Stimulated activated CD8-positive, alpha-beta memory T cell treated with anti-CD3 and anti-CD28 coated beads, Interleukin-12 subunit alpha, Interleukin-12 subunit beta, amount 100 ng/mL, for 24 hours (primary cell): Measurements from ENCODE around the gene MBTPS2.
A peak's percentile ranks its signal among the peaks of the same experiment; 100 is the strongest.
"Not testable (repeated sequence)": the region's sequence is repeated elsewhere in the genome, so short reads cannot be mapped to it uniquely, and the experiment has no call there.

ENCODE experiments used
- DNase-seq: peaks from one replicate; pipeline ENCODE4 v3.0.0-alpha.2; 2020; ENCODE audit errors: extremely low read depth

The MBTPS2 gene

DNA sequence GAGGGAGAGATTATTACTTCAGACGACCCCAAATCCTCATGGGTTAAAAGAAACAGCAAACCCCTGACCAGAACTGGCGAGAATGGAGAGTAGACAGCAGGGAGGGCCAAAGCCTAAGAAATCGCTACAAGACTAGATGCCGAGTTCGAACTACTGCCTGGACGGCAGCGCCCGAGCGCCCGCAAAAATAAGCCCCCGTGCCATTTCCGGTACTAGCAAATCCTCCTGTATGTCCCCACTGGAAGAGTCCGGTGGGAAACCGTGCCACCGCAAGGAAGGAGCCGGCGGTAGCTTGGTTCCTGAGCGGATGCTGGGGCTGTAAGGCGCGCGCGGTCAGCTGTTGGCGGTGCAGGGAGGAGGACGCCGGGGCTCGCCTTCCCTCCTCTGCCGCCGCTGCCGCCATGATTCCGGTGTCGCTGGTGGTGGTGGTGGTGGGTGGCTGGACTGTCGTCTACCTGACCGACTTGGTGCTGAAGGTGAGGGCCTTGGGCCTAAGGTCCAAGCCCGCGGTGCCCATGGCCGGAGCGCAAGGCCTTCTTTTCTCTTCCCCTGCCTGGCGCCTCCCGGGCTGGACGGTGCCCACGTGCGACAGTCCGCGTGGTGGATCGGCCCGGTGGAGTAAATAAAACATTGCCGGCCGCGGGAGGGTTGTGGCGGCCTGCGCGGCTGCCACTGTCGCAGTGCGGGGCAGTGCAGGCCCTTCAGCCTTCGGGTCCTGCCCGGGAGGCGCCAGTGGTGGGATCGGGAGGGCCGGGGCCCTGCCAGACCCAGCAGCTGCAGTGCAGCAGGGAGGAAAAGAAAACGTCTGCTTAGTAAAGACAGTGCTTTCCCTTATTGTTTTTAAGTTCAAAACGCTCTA, at the start of gene MBTPS2:
MBTPS2 (plus strand) TSS at position 284 of the 859 bp plus-strand sequence; CDS start at position 402, 118 bp downstream.
- DNase-seq, result peak; percentile 31

DNA sequence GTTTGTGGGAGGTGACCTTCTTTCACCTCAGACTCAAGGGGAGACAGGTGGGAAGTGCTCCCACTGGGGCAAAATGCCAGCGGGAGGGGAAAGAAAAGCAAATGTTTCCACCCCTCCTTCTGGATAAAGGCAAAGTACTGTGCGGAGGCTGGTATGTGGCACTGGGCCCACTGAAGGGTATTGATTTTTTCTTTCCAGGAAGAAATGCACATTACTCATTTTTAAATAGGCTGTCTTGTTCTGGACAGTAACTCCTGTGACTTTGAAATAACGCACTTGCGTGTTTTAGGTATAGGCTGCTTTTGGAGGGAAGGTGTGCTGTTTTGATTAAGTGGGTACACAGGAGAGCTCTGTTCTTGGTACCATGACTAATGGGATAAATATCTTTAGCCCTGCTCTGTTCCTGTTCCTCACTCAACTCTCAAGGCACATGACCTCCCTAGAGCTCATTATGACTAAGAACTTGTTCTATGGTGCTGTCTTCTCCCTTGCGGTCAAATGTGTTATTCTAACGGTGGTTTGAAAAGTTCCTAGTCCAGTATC, 40.7 kb upstream of the MBTPS2 start:
- no peak for DNase-seq

DNA sequence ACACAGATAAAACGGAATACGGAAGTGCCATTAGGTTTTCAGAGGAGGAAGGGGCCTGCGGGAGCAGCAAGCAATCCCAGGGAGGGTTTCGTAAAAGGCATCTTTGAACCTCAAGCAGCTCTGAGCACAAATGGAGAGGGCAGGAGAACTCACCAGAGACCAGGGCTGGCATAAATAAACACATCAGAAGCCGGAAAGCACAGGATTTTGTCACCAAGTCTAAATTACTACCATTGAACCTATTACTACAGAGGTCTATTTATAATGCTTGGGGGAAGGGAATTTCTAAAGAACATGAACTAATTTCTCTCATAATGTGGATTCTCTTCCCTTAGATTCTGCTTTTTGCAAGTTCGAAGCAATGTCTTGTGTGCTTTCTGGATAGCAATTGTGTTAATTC, 39.6 kb upstream of the MBTPS2 start:
- DNase-seq, result no peak

DNA sequence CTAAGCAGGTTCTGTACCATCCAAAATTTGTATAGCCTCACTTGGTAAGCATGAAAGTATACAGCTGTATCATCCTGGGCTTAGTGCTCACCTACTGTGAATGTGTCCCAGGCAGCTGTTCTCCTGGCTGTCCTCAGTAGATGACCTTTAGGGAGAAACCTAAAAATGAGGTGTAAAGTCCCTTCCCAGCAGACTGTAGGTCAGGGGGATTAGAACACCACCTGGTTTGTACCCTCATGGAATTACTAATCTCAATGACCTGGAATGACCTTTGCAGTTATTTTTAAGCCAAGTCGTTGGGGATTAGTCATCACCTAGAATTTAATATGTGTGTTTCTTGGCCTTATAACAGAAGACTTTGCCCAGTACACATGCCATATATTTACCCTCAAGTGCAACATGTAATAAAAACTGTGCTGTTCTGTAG, 39.1 kb upstream of the MBTPS2 start:
- no peak for DNase-seq

DNA sequence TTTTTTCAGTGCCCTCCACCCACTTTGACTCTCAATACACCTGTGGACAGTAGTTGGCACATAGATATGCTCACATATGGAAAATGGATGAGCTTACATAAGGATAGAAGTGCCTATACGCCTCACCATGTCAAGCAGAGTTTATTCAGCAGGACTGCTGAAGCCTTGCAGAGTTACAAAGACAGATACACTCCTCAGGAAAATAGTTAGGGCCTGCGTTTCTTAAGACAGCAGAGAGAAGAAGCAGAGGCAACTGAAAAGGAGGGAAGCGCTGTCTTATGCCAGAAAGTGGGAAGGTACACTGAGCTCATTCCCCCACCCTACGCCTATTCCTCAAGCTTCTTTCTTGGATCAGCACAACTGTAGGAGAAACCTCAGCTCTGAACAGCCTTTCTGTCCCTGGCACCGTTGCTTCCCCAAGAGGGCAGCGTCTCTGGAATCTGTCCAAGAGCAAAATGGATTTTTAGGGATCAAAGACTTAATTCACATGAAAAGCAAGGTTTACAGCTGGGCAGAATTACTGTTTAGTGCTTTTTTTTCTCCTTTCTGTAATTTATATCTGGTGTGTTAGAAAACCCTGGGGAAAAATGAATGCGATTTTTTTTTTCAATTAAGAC, 37.3 kb upstream of the MBTPS2 start:
- no peak for DNase-seq

DNA sequence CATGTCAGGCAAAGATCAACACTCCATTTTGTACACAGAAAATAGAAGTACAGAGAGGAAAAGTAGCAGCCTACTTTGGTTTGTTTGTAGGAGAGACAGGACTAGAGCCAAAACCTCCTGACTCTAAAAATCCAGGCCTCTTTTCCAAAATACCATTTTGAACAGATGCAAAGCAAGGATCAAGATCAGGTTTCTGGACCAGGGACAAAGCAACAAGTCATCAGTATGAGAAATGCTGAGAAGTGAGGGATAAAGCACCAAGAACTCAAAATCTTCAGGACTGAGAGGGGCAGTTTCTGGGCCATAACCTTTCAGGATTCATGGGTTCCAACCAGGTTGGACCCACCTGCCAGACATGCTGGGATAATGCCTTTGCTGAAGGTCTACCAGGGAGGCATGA, 36.6 kb upstream of the MBTPS2 start:
- no peak for DNase-seq

DNA sequence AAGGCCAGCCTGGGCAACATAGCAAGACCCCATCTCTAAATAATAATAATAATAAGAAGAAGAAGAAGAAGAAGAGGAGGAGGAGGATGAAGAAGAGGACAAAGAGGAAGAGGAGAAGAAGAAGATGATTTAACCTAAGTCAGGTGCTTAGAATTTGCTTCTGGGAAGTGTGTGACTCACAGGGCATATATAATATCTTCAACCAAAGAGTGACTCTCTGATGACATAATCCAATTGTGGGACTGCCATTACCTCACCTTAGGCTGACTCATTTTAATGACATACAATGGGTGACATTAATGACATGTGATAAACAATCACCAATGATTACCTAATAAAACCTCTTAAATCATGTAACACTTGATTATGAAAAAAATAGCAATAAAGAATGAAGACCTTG, 32.7 kb upstream of the MBTPS2 start:
- no peak for DNase-seq

DNA sequence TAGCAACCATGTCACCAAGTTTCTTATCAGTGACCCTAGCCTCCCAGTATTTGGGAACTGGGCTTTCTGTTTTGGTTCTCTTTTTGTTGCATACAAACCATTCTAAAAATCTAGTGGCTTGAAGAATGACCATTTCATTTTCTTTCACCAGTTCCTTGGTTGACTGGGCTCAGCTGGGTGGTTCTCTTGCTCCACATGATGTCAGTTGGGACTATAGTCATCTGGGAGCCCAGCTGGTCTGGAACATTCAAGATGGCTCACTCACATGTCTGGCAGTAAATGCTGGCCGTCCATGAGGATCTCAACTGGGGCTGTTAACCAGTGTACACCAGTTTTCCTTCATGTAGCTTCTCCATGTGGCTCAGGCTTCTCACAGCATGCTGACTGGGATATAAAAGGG, 27.6 kb upstream of the MBTPS2 start:
- DNase-seq, result no peak

DNA sequence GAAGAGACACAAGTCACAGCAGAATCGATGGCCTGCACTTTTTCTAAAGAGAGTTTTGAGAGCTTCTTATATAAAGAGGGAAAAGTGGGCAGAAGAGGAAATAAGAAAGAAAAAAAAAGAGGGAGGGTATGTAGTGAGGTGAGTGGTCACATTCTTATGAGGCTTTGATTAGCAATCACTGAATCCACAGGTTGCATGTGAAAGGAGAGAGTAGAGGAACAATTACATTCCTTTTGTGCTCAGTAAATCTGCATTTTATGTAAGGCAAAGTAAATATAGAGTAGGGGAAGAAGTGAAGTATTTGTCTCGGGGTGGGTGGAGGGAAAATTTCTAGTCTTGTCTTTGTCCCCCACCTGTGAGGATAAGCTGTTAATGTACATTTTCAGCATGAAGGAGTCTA, 26.8 kb upstream of the MBTPS2 start:
- DNase-seq, result no peak

DNA sequence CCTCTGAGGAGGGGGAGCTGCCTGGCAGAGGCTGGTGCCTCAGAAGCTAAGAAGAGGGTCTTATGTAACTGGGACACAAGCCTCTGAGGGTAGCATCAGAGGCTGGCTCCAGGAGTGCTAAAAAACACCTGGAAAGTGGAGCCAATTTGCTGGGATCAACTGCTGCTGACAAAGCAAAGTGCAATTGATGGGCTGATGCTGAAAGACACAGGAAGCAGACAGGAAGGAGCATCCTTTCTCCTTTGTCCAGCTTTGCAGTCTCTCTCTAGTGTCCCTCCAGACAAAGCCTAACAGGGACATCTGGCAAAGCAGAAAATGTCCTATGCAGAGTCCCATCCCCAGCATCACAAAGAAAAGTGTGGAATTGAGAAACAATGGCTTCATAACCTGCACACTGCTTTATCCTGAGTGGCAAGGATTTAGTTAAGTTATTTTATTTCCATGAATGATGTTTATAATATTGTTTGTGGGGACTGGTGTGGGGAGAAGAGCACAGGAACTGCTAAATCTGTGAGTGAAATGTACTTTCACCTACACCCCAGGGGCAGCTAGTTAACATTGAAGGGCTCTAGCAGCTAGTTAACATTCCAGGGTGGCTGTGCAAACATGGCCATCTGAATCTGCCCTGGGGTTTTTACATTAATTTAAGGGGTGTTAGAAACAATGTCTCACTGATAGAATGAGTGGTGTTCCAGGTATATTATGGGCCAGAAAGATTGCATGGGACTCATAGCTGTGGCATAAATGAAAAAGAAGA, 25.6 kb upstream of the MBTPS2 start:
- no peak for DNase-seq

DNA sequence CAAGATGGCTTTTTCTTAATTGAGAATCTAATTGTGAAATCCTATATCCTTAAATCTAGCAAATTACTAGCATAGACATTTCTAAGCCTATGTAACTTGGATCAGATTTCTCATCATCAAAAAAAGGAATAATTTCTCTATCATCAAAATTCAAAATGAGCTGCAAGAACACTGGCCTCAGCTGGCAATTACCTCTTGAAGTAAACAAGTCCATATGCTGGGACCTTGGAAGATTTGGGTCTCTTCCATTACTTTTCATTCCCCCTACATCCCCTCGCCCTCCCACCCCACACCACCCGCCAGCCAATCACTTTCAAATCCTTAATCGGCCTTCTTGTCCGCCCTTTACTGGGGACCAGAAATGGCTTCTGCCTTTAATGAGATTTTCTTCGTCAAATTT, 23.3 kb upstream of the MBTPS2 start:
- no peak for DNase-seq

DNA sequence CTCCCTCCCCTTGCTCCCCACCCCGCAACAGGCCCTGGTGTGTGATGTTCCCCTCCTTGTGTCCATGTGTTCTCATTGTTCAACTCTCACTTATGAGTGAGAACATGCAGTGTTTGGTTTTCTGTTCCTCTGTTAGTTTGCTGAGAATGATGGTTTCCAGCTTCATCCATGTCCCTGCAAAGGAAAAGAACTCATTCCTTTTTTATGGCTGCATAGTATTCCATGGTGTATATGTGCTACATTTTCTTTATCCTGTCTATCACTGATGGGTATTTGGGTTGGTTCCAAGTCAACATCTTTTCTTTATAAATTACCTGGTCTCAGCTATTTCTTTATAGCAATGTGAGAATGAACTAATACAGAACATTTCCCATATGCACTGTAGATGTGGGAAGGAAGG, 19.2 kb upstream of the MBTPS2 start:
- not testable (repeated sequence) for DNase-seq

DNA sequence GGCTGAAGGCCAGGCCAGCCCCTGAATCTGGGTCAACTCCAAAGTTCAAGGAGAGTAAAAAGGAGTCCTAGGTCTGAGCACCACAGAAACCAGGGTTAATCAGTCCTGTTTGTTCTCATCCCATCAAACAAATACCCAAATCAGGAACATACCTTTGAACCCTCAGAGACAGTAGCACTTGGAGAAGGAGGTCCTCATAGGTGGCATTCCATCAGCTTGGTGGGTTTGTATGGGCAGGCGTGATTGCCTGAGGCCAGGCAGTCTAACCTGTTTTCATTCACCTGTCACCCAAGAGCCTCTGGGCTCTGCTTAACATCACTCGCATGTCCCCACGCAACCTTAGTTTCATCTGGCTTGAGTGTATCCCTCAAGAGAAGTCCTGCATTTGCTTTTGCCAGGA, 17.5 kb upstream of the MBTPS2 start:
- DNase-seq, result no peak

DNA sequence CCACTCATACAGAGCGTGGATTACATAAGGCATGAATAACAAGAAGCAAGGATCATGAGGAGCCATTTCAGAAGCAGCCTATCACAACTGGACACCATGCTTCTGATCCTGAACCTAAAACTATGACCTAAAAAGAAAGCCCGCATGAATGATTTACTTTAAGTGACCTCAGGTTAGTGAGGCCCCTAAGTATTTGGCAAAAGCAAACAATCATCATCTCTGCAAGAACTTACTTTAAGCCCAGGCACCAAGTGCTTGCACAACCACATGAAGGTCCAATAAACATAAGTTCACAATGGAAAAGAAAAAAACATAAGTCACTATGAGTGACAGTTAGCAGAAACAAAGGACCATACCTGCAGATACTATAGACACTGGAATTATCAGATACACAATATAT, 7.9 kb upstream of the MBTPS2 start:
- no peak for DNase-seq

DNA sequence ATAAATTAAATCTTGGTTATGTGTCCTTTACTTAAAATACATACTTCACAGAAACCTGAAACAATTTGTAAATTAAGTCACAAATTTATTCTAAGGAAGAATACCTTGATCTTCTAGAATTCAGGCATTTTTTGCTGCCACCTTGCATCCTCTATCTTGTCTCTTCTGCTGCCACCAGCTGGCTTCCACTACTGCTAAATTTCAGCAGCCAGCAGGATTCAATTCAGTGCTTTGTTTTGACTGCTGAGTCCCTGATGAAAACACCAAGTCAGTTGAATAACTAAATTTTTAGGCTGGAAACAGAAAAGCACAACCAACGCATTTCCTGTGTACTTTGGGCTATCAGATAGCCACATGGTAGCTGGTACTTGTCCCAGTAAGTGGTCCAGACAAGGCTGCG, 2.4 kb upstream of the MBTPS2 start:
- no peak for DNase-seq

DNA sequence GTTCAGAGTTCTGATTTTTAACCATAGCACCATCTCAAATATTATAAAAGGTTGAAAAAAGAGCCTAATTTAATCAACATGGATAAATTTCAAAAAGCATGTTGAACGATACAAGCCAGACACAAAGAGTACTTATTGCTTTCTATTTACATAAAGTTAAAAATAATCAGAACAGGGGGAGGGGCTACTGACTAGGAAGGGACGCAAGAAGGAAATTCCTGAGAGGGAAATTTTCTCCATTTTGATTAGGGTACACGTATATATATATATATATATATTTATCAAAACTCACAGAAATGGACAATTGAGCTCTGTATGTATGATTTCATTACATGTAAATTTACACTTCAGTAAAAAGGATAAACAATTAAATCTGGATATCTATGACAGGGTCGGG, 482 bp upstream of the MBTPS2 start:
- DNase-seq, result no peak

DNA sequence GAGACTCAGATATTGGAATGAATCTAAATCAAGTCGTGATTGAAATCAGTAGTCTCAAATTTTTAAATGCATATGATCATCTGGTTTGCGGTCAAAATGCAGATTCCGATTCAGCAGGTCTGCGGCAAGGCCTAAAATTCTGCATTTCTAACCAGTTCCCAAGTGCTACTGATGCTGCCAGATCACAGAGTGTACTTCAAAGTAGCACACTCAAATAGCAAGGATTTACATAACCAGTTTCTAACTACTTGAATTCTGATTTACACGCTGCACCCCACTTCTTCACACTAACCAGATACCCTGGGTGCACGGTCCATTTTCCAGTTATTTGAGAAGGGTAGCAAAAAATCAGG, 752 bp downstream of the MBTPS2 start:
- no peak for DNase-seq

DNA sequence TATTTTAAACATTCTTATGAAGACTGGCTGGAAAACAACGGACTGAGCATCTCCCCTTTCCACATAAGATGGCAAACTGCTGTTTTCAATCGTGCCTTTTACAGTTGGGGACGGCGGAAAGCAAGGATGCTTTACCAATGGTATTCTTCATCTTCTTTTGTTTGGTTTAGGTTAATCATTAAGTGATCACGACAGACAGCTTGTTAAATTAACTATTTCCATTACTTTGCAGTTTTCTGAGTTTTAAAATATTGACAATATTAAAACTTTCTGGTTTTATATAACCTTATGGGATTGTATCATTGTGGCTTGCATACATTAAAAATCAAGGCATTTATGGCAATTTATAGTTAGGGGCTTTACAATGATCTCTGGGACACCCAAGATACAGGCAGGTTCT, 3.8 kb downstream of the MBTPS2 start:
- no peak for DNase-seq

DNA sequence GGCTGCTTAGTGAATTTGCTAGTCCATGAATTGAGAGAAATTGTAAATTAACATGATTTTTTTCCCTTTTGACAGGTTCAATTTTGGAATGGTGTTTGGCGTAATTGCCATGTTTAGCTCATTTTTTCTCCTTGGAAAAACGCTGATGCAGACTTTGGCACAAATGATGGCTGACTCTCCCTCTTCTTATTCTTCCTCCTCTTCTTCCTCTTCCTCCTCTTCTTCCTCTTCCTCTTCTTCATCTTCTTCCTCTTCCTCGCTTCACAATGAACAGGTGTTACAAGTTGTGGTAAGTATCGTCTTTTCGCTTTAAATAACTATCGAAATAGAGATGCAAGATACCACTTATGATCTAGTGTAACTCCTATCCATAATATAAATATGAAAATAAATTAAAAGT, 5.7 kb downstream of the MBTPS2 start:
- DNase-seq, result no peak

DNA sequence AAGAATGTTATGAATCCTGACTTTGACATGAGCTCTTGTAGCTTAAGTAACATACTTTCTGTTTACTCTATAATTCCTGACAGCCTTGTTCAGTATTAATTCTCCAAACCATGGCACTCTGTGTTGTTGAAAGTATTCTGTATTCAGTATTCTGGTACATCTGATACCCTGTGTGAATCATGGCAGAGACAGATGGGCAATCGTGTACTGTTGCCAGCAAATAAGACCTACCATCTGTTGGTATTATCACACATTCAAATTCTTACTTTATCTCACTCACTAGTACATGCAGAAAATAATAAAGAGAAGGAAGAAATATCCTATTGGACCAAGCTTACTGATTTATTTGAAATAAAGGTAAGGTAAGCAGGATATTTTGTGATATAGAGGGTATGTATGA, 7.9 kb downstream of the MBTPS2 start:
- no peak for DNase-seq

DNA sequence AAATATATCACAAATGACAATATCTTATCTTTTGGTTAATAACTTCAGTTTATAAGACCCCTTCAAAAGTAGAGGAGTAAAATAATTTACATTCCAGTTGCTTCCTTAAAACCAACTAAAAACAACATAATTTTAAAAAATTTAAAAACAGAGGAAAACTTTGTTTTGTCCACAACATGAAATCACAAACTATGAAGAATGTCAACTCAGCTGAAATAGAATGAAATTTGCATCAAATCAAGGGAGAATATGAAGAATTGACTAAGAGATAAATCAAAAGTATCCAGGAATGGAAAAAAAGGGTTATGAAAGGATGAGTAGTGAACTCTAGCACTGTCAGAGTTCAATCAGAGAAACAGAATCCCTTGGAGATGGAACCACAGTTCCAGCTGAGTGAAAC, 14.2 kb downstream of the MBTPS2 start:
- no peak for DNase-seq

DNA sequence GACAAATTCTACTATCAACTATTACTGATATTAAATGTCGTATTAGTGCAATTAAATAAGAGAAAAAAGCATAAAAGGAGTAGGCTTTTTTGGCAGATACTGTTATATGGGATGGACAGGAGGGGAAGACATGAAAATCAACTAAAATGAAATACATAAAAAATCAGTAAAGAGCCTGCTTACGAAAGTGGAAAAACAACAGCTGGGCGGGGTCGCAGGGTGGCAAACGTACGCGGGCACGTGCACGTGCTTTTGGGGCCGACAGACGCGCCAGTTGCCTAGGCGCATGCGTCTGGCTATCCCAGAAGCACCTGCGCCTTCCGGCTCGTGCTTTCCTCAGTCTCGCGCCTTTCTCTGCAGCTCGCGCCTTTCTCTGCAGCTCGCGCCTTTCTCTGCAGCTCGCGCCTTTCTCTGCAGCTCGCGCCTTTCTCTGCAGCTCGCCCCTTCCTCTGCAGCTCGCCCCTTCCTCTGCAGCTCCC, 16.6 kb downstream of the MBTPS2 start, which contains the start of gene YY2:
YY2 (plus strand) TSS at position 51 of the 479 bp plus-strand sequence. CDS start 498 bp downstream, outside the sequence.
- no peak for DNase-seq
